Measurements from ENCODE around the gene MAP2K6.

MAP2K6 gene

GRCh38 chr17:69414408-69415274 lies at the start of gene MAP2K6:
TSS of gene MAP2K6 (plus strand) at chr17:69414697. CDS start at chr17:69414985, 288 bp downstream.
- H3K9ac ChIP-seq (ENCODE audit: low read length) = peak within 1 kb of the TSS; percentile 51

GRCh38 chr17:69367298-69367697 lies 47.2 kb upstream of the MAP2K6 start:
- H3K36me3 ChIP-seq (ENCODE audit: control insufficient read depth, insufficient read depth, low read length) = no peaks in the 10 kb centered on the region
- H3K9ac ChIP-seq (ENCODE audit: low read length) = no peak overlapping the region
- no peaks in the 10 kb centered on the region for H3K27me3 ChIP-seq (ENCODE audit: control insufficient read depth, insufficient read depth, low read length)
- H3K4me3 ChIP-seq (ENCODE audit: low read length) = no peak overlapping the region
- H3K4me1 ChIP-seq (ENCODE audit: control insufficient read depth, insufficient read depth, low read length) = no peaks in the 10 kb centered on the region
- no peaks in the 10 kb centered on the region for H3K9me3 ChIP-seq (ENCODE audit: control insufficient read depth, low read length)

More at GRCh38 chr17:69414408-69415274, at the start of gene MAP2K6:
- Histone ChIP-seq H3K4me1 (ENCODE audit: control insufficient read depth, insufficient read depth, low read length) (no peaks in the 10 kb centered on the region), H3K4me3 (ENCODE audit: low read length) (peak within 1 kb of the TSS; percentile 34), H3K27me3 (ENCODE audit: control insufficient read depth, insufficient read depth, low read length) (no peaks in the 10 kb centered on the region), H3K9me3 (ENCODE audit: control insufficient read depth, low read length) (no peaks in the 10 kb centered on the region), H3K36me3 (ENCODE audit: control insufficient read depth, insufficient read depth, low read length) (no peaks in the 10 kb centered on the region)

- no peaks in the 10 kb centered on the region for H3K27me3 ChIP-seq (ENCODE audit: control insufficient read depth, insufficient read depth, low read length)
- no peaks in the 10 kb centered on the region for H3K36me3 ChIP-seq (ENCODE audit: control insufficient read depth, insufficient read depth, low read length)
- H3K4me3 ChIP-seq (ENCODE audit: low read length) = no peak overlapping the region
- no peaks in the 10 kb centered on the region for H3K4me1 ChIP-seq (ENCODE audit: control insufficient read depth, insufficient read depth, low read length)
- H3K9ac ChIP-seq (ENCODE audit: low read length) = no peak overlapping the region
- no peaks in the 10 kb centered on the region for H3K9me3 ChIP-seq (ENCODE audit: control insufficient read depth, low read length)
These were observed 41.4 kb upstream of the MAP2K6 start for GRCh38 chr17:69373069-69373468.

- no peaks in the 10 kb centered on the region for H3K4me1 ChIP-seq (ENCODE audit: control insufficient read depth, insufficient read depth, low read length)
- no peaks in the 10 kb centered on the region for H3K9me3 ChIP-seq (ENCODE audit: control insufficient read depth, low read length)
- no peak overlapping the region for H3K9ac ChIP-seq (ENCODE audit: low read length)
- H3K36me3 ChIP-seq (ENCODE audit: control insufficient read depth, insufficient read depth, low read length) = no peaks in the 10 kb centered on the region
- no peaks in the 10 kb centered on the region for H3K27me3 ChIP-seq (ENCODE audit: control insufficient read depth, insufficient read depth, low read length)
- H3K4me3 ChIP-seq (ENCODE audit: low read length) = no peak overlapping the region
These were observed 39.3 kb upstream of the MAP2K6 start for GRCh38 chr17:69375229-69375628.

- Histone ChIP-seq H3K4me3 (ENCODE audit: low read length) (no peak overlapping the region), H3K36me3 (ENCODE audit: control insufficient read depth, insufficient read depth, low read length) (no peaks in the 10 kb centered on the region), H3K9ac (ENCODE audit: low read length) (no peak overlapping the region), H3K27me3 (ENCODE audit: control insufficient read depth, insufficient read depth, low read length) (no peaks in the 10 kb centered on the region), H3K4me1 (ENCODE audit: control insufficient read depth, insufficient read depth, low read length) (peaks cover 5% of the 10 kb centered on the region), H3K9me3 (ENCODE audit: control insufficient read depth, low read length) (no peaks in the 10 kb centered on the region)
These were observed 25.6 kb upstream of the MAP2K6 start for GRCh38 chr17:69388822-69389442.

GRCh38 chr17:69390795-69391501 lies 23.5 kb upstream of the MAP2K6 start:
- Histone ChIP-seq H3K9ac (ENCODE audit: low read length) (peak overlapping the region; percentile 13), H3K36me3 (ENCODE audit: control insufficient read depth, insufficient read depth, low read length) (no peaks in the 10 kb centered on the region), H3K4me3 (ENCODE audit: low read length) (peak overlapping the region; percentile 7), H3K4me1 (ENCODE audit: control insufficient read depth, insufficient read depth, low read length) (peaks cover 5% of the 10 kb centered on the region), H3K27me3 (ENCODE audit: control insufficient read depth, insufficient read depth, low read length) (no peaks in the 10 kb centered on the region), H3K9me3 (ENCODE audit: control insufficient read depth, low read length) (no peaks in the 10 kb centered on the region)

GRCh38 chr17:69401251-69401650 lies 13.2 kb upstream of the MAP2K6 start:
- Histone ChIP-seq H3K4me1 (ENCODE audit: control insufficient read depth, insufficient read depth, low read length) (no peaks in the 10 kb centered on the region), H3K9ac (ENCODE audit: low read length) (no peak overlapping the region), H3K27me3 (ENCODE audit: control insufficient read depth, insufficient read depth, low read length) (no peaks in the 10 kb centered on the region), H3K36me3 (ENCODE audit: control insufficient read depth, insufficient read depth, low read length) (no peaks in the 10 kb centered on the region), H3K4me3 (ENCODE audit: low read length) (no peak overlapping the region), H3K9me3 (ENCODE audit: control insufficient read depth, low read length) (no peaks in the 10 kb centered on the region)

- Histone ChIP-seq H3K9me3 (ENCODE audit: control insufficient read depth, low read length) (no peaks in the 10 kb centered on the region), H3K4me3 (ENCODE audit: low read length) (no peak overlapping the region), H3K4me1 (ENCODE audit: control insufficient read depth, insufficient read depth, low read length) (no peaks in the 10 kb centered on the region)
These were observed 12.4 kb upstream of the MAP2K6 start for GRCh38 chr17:69402052-69402451.

GRCh38 chr17:69404399-69404798 lies 10.1 kb upstream of the MAP2K6 start:
- Histone ChIP-seq H3K9me3 (ENCODE audit: control insufficient read depth, low read length) (no peaks in the 10 kb centered on the region), H3K4me3 (ENCODE audit: low read length) (no peak overlapping the region), H3K4me1 (ENCODE audit: control insufficient read depth, insufficient read depth, low read length) (no peaks in the 10 kb centered on the region), H3K9ac (ENCODE audit: low read length) (no peak overlapping the region), H3K27me3 (ENCODE audit: control insufficient read depth, insufficient read depth, low read length) (no peaks in the 10 kb centered on the region), H3K36me3 (ENCODE audit: control insufficient read depth, insufficient read depth, low read length) (no peaks in the 10 kb centered on the region)

More at GRCh38 chr17:69402052-69402451, 12.4 kb upstream of the MAP2K6 start:
- Histone ChIP-seq H3K36me3 (ENCODE audit: control insufficient read depth, insufficient read depth, low read length) (no peaks in the 10 kb centered on the region), H3K9ac (ENCODE audit: low read length) (no peak overlapping the region), H3K27me3 (ENCODE audit: control insufficient read depth, insufficient read depth, low read length) (no peaks in the 10 kb centered on the region)

GRCh38 chr17:69405096-69405495 lies 9.4 kb upstream of the MAP2K6 start:
- no peak overlapping the region for H3K4me3 ChIP-seq (ENCODE audit: low read length)

GRCh38 chr17:69406941-69407340 lies 7.6 kb upstream of the MAP2K6 start:
- H3K4me3 ChIP-seq (ENCODE audit: low read length) = no peak overlapping the region
- H3K27me3 ChIP-seq (ENCODE audit: control insufficient read depth, insufficient read depth, low read length) = no peaks in the 10 kb centered on the region
- no peaks in the 10 kb centered on the region for H3K9me3 ChIP-seq (ENCODE audit: control insufficient read depth, low read length)
- H3K36me3 ChIP-seq (ENCODE audit: control insufficient read depth, insufficient read depth, low read length) = no peaks in the 10 kb centered on the region
- no peaks in the 10 kb centered on the region for H3K4me1 ChIP-seq (ENCODE audit: control insufficient read depth, insufficient read depth, low read length)
- no peak overlapping the region for H3K9ac ChIP-seq (ENCODE audit: low read length)

More at GRCh38 chr17:69405096-69405495, 9.4 kb upstream of the MAP2K6 start:
- H3K9ac ChIP-seq (ENCODE audit: low read length) = no peak overlapping the region
- H3K36me3 ChIP-seq (ENCODE audit: control insufficient read depth, insufficient read depth, low read length) = no peaks in the 10 kb centered on the region
- H3K27me3 ChIP-seq (ENCODE audit: control insufficient read depth, insufficient read depth, low read length) = no peaks in the 10 kb centered on the region
- no peaks in the 10 kb centered on the region for H3K4me1 ChIP-seq (ENCODE audit: control insufficient read depth, insufficient read depth, low read length)
- no peaks in the 10 kb centered on the region for H3K9me3 ChIP-seq (ENCODE audit: control insufficient read depth, low read length)

GRCh38 chr17:69407759-69408158 lies 6.7 kb upstream of the MAP2K6 start:
- Histone ChIP-seq H3K4me1 (ENCODE audit: control insufficient read depth, insufficient read depth, low read length) (no peaks in the 10 kb centered on the region), H3K9me3 (ENCODE audit: control insufficient read depth, low read length) (no peaks in the 10 kb centered on the region), H3K36me3 (ENCODE audit: control insufficient read depth, insufficient read depth, low read length) (no peaks in the 10 kb centered on the region), H3K4me3 (ENCODE audit: low read length) (no peak overlapping the region), H3K9ac (ENCODE audit: low read length) (no peak overlapping the region), H3K27me3 (ENCODE audit: control insufficient read depth, insufficient read depth, low read length) (no peaks in the 10 kb centered on the region)

All from mucosa of stomach (tissue), 1 donor.